Central memory CD8-positive, alpha-beta T cell (primary cell): Measurements from ENCODE around the gene FARP2.

Experiments used
- ATAC-seq: fragments of 150-1000 bp; cut with Tn5 transposase; replicated peaks from 2 replicates; pipeline ENCODE4 v1.10.0; 2022; ENCODE audit warnings: mild to moderate bottlenecking, moderate FRiP score, moderate number of reproducible peaks; ENCODE audit not compliant: poor library complexity, severe bottlenecking; ENCODE audit errors: extremely low read depth
- DNase-seq, 2 donors: peaks; one replicate each; pipeline ENCODE4 v3.0.0; 2021; ENCODE audit warnings: low spot score in 2 of 2
- H3K27ac Mint-ChIP-seq: one replicate; pipeline ENCODE4 v1.8.0; 2022; ENCODE audit warnings: low read depth, mild to moderate bottlenecking, moderate library complexity, mixed read lengths
- H3K27me3 Mint-ChIP-seq: one replicate; pipeline ENCODE4 v1.8.0; 2022; ENCODE audit warnings: mixed read lengths
- H3K36me3 Mint-ChIP-seq: one replicate; pipeline ENCODE4 v1.8.0; 2022; ENCODE audit warnings: mild to moderate bottlenecking, moderate library complexity, mixed read lengths; ENCODE audit not compliant: insufficient read depth
- H3K4me1 Mint-ChIP-seq: one replicate; pipeline ENCODE4 v1.8.0; 2022; ENCODE audit warnings: mixed read lengths
- H3K4me3 Mint-ChIP-seq: one replicate; pipeline ENCODE4 v1.8.0; 2022; ENCODE audit warnings: mild to moderate bottlenecking, moderate library complexity, mixed read lengths
- H3K9me3 Mint-ChIP-seq: one replicate; pipeline ENCODE4 v1.8.0; 2022; ENCODE audit warnings: mixed read lengths

FARP2 gene

DNA sequence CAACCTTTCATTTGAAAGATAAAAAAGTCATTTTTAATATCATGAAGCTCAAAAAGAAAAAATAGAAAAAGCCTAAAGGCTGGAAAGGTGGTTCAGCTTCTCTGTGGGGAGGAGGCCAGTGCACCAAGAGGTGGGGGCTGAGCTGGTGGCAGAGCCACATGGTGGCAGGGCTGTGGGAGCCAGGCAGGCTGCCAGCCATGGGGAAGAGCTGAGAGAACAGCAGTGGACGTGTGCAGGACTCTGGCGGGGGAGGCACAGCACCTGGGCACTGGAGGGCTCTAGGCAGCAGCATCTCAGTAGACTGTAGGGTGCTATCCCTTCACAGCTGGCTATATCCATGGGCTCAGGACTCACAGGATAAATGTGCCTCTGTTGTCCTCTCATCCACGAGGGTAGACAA, 104.5 kb downstream of the FARP2 start:
- DNase-seq (no peak), ATAC-seq (no peak)
- Mint-ChIP-seq H3K36me3 (no peaks in the 10 kb centered on the region), H3K4me1 (no peaks in the 10 kb centered on the region), H3K27me3 (no peaks in the 10 kb centered on the region), H3K4me3 (no peak overlapping the region), H3K9me3 (no peaks in the 10 kb centered on the region), H3K27ac (no peak overlapping the region)

DNA sequence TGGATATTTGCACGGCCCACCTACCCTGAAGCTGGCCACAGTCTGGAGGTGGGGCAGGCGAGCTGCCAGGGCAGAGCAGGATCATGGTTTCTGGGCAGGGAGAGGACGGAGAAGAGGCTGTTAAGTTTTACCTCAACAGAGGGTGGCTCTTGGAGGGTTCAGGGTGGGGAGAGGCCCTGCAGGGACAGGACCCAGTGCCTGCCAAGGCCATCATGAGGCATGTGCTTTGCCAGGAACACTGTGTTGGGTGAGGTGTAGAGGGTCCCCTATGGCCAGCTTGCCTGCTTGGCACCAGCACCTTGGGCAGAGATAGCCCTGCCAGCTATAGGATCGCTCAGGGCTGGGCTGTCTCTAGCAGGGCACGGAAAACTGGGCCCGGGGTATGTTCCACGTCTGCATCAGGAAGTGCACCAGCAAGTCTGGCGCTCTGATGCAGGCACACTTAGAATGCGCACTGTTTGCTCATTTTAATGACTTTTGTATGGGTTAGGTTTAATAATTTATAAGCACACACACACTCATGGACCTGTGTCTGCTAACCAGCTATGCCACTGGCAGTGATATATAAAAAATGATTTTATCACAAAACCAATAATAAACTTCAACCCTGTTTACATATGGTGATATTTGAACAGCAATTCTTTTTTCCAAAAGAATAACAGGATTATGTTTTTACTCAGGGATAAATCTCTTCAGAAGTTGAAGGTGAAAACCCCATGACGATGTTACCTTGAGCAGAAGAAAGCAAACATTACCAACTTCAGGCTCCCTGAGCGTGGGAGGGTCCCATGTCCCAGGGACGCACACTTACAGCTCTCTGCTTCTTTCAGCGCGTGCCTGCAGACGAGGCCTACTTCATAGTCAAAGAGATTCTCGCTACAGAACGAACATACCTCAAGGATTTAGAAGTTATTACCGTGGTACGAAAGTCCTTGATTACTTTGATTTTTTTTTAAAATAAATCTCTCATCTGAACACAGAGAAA, 105.9 kb downstream of the FARP2 start:
- Mint-ChIP-seq H3K27me3 (no peaks in the 10 kb centered on the region), H3K9me3 (no peaks in the 10 kb centered on the region), H3K4me3 (no peak overlapping the region), H3K4me1 (no peaks in the 10 kb centered on the region), H3K27ac (no peak overlapping the region), H3K36me3 (no peaks in the 10 kb centered on the region)
- ATAC-seq = no peak
- DNase-seq = no peak

DNA sequence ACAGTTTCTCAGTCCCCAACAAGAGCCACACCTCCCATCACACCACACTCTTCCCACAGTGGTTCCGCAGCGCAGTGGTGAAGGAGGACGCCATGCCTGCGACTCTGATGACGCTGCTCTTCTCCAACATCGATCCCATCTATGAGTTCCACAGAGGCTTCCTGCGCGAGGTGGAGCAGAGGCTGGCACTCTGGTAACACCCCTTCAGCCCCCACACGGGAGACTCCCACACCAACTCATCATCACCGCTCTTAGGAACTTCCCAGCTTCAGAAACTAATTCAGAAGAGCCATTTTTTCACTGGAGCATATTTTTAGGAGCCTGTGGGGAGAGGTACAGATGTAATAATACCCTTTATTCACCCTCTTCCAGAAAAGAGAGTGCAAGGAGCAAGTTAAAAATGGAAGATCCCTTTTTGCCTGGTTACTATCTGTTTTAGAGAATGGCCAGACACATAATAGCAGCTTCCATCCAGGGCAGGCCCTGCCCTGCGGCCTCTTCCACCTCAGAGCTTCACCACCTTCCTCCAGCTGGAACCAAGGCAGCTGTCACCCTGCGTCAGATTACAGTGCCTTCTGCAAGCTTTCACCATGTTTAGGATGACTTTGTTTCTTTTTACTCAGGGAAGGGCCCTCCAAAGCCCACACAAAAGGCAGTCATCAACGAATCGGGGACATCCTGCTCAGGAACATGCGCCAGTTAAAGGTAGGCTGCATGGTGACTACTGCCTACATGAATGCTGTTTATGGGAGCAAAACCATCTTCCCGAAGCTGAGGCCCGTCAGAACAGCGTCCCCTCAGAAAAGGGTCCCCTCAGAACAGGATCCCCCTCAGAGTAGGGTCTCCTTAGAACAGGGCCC, 107.4 kb downstream of the FARP2 start:
- Mint-ChIP-seq H3K4me3 (no peak overlapping the region), H3K36me3 (no peaks in the 10 kb centered on the region), H3K27me3 (no peaks in the 10 kb centered on the region), H3K27ac (no peak overlapping the region), H3K9me3 (no peaks in the 10 kb centered on the region), H3K4me1 (no peaks in the 10 kb centered on the region)
- DNase-seq (no peak), ATAC-seq (no peak)

DNA sequence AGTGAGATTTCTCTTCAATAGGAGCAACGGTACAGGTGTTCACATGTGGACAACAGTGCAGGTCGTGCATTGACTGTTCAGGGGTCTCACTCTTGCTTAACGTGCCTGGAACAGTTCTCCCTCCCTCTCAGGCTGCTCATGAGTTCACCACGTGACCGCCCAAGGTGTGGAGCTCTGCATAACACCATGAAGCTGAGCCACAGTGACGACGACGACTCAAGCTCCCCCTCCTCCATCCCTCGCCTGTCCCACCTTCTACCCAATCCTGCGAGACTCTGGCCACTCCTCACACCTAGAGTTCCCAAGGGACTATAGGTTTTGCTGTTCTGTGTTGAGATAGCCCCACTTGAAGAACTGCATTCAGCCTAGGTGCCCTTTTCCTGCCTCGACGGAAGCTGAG, 109.5 kb downstream of the FARP2 start:
- Mint-ChIP-seq H3K36me3 (no peaks in the 10 kb centered on the region), H3K27me3 (no peaks in the 10 kb centered on the region), H3K4me1 (no peaks in the 10 kb centered on the region), H3K4me3 (no peak overlapping the region), H3K27ac (no peak overlapping the region), H3K9me3 (no peaks in the 10 kb centered on the region)
- no peak for DNase-seq
- no peak for ATAC-seq

DNA sequence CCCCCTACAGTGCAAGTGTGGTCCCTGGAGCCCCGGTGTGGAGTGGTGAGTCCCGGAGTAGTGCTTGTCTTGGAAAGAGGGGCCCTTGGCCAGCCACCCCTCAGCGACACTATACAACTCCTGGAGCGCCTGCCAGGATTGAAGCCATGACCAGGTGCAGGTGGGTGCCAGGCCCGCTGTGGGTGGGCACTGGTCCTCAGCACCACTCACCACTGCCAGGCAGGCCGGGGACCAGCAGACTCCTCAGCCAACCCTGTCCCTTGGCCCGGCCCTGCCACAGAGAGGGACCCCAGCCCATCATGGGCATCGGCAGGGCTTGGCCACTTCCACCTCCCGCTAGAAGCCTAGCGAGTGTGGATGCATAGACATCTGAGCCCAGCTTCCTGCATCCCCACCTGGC, 110.1 kb downstream of the FARP2 start:
- Mint-ChIP-seq H3K4me3 (no peak overlapping the region), H3K9me3 (no peaks in the 10 kb centered on the region), H3K4me1 (no peaks in the 10 kb centered on the region), H3K27ac (no peak overlapping the region), H3K36me3 (no peaks in the 10 kb centered on the region), H3K27me3 (no peaks in the 10 kb centered on the region)
- DNase-seq (no peak), ATAC-seq (no peak)

DNA sequence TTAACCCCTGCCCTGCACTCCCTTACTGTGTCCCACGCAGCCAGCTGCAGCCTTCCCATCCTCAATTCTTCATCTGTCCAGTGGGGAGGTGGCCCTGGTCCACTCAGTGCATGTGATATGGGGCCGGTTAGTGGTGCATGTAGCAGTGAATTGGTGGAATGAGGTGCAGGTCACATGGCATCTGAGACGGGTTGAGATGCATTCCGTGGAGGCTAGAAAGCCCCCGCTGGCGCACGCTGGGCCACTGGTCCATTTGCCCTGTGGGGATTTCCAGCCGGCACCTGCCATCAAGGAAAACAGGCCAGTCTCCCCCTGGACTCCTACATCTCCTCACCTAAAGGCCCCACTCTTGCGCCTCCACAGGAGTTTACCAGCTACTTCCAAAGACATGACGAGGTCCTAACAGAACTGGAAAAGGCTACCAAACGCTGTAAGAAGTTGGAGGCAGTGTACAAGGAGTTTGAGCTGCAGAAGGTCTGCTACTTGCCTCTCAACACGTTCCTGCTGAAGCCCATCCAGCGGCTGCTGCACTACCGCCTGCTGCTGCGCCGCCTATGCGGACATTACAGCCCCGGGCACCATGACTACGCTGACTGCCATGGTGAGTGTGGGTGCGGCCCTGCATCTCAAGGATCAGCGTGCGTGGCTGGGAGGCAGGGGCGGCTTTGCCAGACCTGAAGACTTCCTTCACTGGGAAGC, 111.8 kb downstream of the FARP2 start:
- no peaks in the 10 kb centered on the region for H3K4me1 Mint-ChIP-seq
- DNase-seq (no peak), ATAC-seq (no peak)
- no peaks in the 10 kb centered on the region for H3K9me3 Mint-ChIP-seq
- peaks cover 11% of the 10 kb centered on the region for H3K27me3 Mint-ChIP-seq
- no peak overlapping the region for H3K4me3 Mint-ChIP-seq
- H3K27ac Mint-ChIP-seq = no peak overlapping the region
- H3K36me3 Mint-ChIP-seq = no peaks in the 10 kb centered on the region

DNA sequence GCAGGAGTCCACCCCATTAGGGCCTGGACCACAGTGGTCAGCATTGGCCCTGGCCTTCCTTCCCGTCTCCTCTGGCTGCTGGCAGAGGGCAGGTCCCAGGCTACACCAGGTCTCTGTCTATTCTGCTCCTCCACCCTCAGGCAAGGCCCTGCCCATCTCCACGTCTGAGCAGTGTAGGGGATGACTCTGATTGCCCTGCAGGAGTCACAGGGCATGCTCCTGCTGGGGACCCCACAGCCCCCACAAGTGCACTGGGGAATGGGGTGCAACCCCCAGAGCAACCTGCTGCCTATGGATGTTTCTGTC, 112.3 kb downstream of the FARP2 start:
- no peak overlapping the region for H3K4me3 Mint-ChIP-seq
- H3K4me1 Mint-ChIP-seq = no peaks in the 10 kb centered on the region
- H3K27me3 Mint-ChIP-seq = peaks cover 16% of the 10 kb centered on the region
- no peak for DNase-seq
- no peaks in the 10 kb centered on the region for H3K36me3 Mint-ChIP-seq
- H3K27ac Mint-ChIP-seq = no peak overlapping the region
- H3K9me3 Mint-ChIP-seq = no peaks in the 10 kb centered on the region
- ATAC-seq = no peak

DNA sequence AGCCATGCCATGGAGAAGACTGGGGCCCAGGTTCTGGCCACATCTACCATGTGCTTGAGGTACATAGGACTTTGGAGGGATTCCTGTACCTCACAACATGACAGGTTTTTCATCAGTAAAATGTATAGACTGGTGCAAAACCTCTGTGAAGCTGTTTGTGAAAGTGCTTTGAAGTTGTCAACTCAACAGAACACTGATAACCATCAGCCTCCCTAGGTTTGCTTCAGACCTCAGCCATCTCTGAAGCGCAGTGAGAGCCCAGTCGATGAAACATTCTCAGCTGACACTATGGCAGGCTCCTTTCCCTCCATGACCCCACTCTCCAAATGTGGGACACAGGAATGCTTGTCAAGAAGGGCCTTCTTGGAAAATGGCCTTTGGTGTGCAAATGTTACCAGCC, 113.7 kb downstream of the FARP2 start:
- Mint-ChIP-seq H3K27ac (no peak overlapping the region), H3K9me3 (no peaks in the 10 kb centered on the region), H3K36me3 (no peaks in the 10 kb centered on the region), H3K4me3 (no peak overlapping the region), H3K4me1 (no peaks in the 10 kb centered on the region), H3K27me3 (peaks cover 17% of the 10 kb centered on the region)
- ATAC-seq = no peak
- DNase-seq = no peak

DNA sequence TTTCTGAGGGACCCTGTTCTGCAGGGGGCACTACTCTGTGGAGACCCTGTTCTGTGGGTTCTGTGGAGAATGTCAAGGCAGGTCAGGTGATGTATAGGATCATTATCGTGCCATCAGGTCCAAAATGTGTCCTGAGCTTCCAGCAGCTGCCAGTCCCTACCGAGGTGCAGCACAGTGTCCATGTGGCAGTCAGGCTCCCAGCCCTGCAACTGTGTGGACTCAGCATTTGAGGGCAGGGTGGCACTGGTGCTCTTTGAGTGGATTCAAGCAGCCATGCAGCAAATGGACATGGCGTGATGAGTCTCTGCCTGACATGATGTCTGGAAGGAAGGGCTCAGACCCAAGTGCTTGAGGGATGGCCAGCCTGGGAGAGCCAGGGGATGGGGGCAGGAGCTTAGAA, 117.3 kb downstream of the FARP2 start:
- H3K27me3 Mint-ChIP-seq = peaks cover 17% of the 10 kb centered on the region

DNA sequence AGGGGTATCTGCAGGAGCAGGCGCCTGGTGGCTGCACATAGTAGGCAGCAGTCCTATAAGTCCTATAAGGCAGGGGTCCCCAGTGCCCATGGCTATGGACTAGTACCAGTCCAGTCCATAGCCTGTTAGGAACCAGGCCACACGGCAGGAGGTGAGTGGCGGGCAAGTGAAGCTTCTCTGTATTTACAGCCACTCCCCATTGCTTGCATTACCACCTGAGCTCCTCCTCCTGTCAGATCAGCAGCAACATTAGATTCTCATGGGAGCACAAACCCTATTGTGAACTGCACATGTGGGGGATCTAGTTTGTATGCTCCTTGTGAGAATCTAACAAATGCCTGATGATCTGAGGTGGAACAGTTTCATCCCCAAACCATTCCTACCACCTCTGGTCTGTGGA, 119.2 kb downstream of the FARP2 start:
- ATAC-seq (no peak), DNase-seq (no peak)
- Mint-ChIP-seq H3K4me3 (no peak overlapping the region), H3K9me3 (no peaks in the 10 kb centered on the region), H3K4me1 (no peaks in the 10 kb centered on the region), H3K36me3 (peaks cover 2% of the 10 kb centered on the region), H3K27ac (no peak overlapping the region), H3K27me3 (peaks cover 17% of the 10 kb centered on the region)

More for the DNA sequence above, 117.3 kb downstream of the FARP2 start:
- Mint-ChIP-seq H3K36me3 (no peaks in the 10 kb centered on the region), H3K4me3 (no peak overlapping the region), H3K9me3 (no peaks in the 10 kb centered on the region), H3K27ac (no peak overlapping the region), H3K4me1 (no peaks in the 10 kb centered on the region)
- DNase-seq (no peak), ATAC-seq (no peak)

DNA sequence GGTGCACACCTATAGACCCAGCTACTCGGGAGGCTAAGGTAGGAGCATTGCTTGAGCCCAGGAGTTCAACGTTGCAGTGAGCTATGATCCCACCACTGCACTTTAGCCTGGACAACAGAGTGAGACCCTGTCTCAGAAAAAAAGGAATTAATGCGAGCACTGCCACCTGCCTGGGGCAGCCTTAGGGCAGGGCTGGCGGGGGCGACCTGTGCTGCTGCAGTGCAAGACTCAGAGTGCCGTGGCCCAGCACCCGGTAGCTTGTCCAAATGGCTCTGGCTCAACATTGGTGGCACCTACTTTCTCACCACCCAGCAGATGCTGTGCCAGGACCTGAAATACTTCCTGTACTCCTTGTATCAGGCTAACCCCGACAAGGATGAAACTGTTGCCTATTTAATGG, 122.1 kb downstream of the FARP2 start:
- Mint-ChIP-seq H3K27ac (no peak overlapping the region), H3K4me1 (no peaks in the 10 kb centered on the region), H3K9me3 (no peaks in the 10 kb centered on the region), H3K27me3 (peaks cover 4% of the 10 kb centered on the region), H3K4me3 (no peak overlapping the region), H3K36me3 (peaks cover 2% of the 10 kb centered on the region)
- DNase-seq = no peak
- ATAC-seq = no peak

DNA sequence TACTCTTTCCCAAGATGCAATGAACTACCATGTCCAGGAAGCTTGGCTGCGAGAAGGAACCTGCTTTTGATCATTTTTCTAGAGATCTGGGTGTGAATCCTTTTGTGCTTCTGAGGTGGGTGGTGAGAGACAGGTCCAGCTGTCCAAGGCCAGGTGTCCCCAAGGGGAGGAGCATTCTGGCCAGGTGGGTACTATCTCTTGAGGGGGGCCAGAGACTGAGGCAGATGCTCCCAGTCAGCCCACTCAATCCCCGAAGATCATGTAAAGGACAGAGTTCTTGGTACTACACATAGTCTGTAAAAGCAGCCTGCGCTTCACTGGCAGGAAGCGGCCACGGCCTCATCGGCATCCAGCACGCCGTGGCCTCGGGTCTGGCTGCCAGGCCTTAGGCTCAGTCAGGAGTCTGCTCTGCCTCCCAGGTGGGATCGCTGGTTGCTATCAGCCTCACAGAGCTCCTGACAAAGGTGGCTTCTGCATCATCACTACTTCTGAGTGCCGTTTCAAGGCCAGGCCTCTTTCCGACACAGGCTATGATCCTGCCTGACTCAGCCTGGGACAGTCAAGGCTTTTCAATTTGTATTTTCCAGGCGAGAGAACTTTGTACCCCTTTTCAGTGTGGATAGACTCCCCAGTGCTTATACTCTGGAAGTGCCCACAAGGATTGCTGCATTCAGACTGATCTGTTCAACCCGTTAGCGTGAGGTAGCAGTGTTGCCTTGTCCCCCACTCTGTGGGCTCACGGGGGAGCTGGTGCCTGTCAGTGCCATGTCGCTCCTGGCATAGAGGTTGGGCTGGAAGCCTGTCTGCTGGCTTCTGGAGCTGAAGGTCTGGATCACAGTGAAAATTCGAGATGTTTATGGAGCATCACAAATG, 123.2 kb downstream of the FARP2 start:
- H3K27ac Mint-ChIP-seq = no peak overlapping the region
- no peak for ATAC-seq
- H3K36me3 Mint-ChIP-seq = peaks cover 2% of the 10 kb centered on the region
- H3K27me3 Mint-ChIP-seq = no peaks in the 10 kb centered on the region
- DNase-seq = no peak
- no peaks in the 10 kb centered on the region for H3K9me3 Mint-ChIP-seq
- H3K4me1 Mint-ChIP-seq = no peaks in the 10 kb centered on the region
- H3K4me3 Mint-ChIP-seq = no peak overlapping the region
